IPS DF 6.9 (cell line): ENCODE results near the gene TEKT5.
A peak's percentile ranks its signal among the peaks of the same experiment; 100 is the strongest.

Experiments used
- DNase-seq: peaks from one replicate; pipeline ENCODE4 v3.0.0-alpha.2; 2013; ENCODE audit warnings: low read depth, low spot score
- H3K27ac ChIP-seq: one replicate; pipeline ENCODE4 v1.5.1; 2013; ENCODE audit warnings: low read length, control low read depth
- H3K27me3 ChIP-seq: 2 replicates; pipeline ENCODE4 v1.6.1; 2013; ENCODE audit warnings: mild to moderate bottlenecking, low read length; ENCODE audit not compliant: control insufficient read depth, insufficient read depth
- H3K36me3 ChIP-seq: 2 replicates; pipeline ENCODE4 v1.6.1; 2013; ENCODE audit warnings: low read length; ENCODE audit not compliant: control insufficient read depth, insufficient read depth
- H3K4me1 ChIP-seq: 2 replicates; pipeline ENCODE4 v1.6.1; 2013; ENCODE audit warnings: low read length; ENCODE audit not compliant: control insufficient read depth, insufficient read depth
- H3K4me3 ChIP-seq: 2 replicates; pipeline ENCODE4 v1.5.1; 2013; ENCODE audit warnings: mild to moderate bottlenecking, low read length
- H3K9me3 ChIP-seq: 2 replicates; pipeline ENCODE4 v1.6.1; 2013; ENCODE audit warnings: low read length, inconsistent platforms; ENCODE audit not compliant: control insufficient read depth, insufficient read depth
- WGBS: extraction: QIAGEN DNeasy Blood & Tissue Kit; methylation state at CpG from one replicate; pipeline ENCODE4 v1.1.7; 2013; ENCODE audit warnings: mixed read lengths, missing lambda C conversion rate; ENCODE audit not compliant: insufficient read length, insufficient coverage; 5-methylcytosine and 5-hydroxymethylcytosine counted together

The TEKT5 gene

GRCh38 chr16:10594312-10594950, 100.3 kb downstream of the TEKT5 start:
- no peaks in the 10 kb centered on the region for H3K36me3 ChIP-seq
- no peaks in the 10 kb centered on the region for H3K27me3 ChIP-seq
- WGBS: no CpG with 5 or more reads among the region's 9 CpGs
- H3K9me3 ChIP-seq: no peaks in the 10 kb centered on the region
- H3K4me1 ChIP-seq: no peaks in the 10 kb centered on the region
- no peak for DNase-seq
- no peak overlapping the region for H3K4me3 ChIP-seq
- H3K27ac ChIP-seq: no peak overlapping the region

GRCh38 chr16:10592611-10593010, 102.1 kb downstream of the TEKT5 start:
- WGBS: no CpG with 5 or more reads among the region's 1 CpG
- Histone ChIP-seq H3K9me3 (no peaks in the 10 kb centered on the region), H3K4me1 (no peaks in the 10 kb centered on the region)

GRCh38 chr16:10590342-10590741, 104.4 kb downstream of the TEKT5 start:
- H3K36me3 ChIP-seq: no peaks in the 10 kb centered on the region
- H3K9me3 ChIP-seq: no peaks in the 10 kb centered on the region
- no CpG with 5 or more reads among the region's 4 CpGs for WGBS
- no peaks in the 10 kb centered on the region for H3K27me3 ChIP-seq
- DNase-seq: no peak
- no peak overlapping the region for H3K4me3 ChIP-seq
- no peaks in the 10 kb centered on the region for H3K4me1 ChIP-seq
- no peak overlapping the region for H3K27ac ChIP-seq

More at GRCh38 chr16:10592611-10593010, 102.1 kb downstream of the TEKT5 start:
- Histone ChIP-seq H3K4me3 (no peak overlapping the region), H3K27ac (no peak overlapping the region), H3K27me3 (no peaks in the 10 kb centered on the region), H3K36me3 (no peaks in the 10 kb centered on the region)
- DNase-seq: no peak

GRCh38 chr16:10589109-10589508, 105.6 kb downstream of the TEKT5 start:
- no CpG with 5 or more reads among the region's 5 CpGs for WGBS
- H3K27me3 ChIP-seq: no peaks in the 10 kb centered on the region
- no peaks in the 10 kb centered on the region for H3K4me1 ChIP-seq
- DNase-seq: no peak
- no peaks in the 10 kb centered on the region for H3K9me3 ChIP-seq
- no peaks in the 10 kb centered on the region for H3K36me3 ChIP-seq
- no peak overlapping the region for H3K4me3 ChIP-seq
- H3K27ac ChIP-seq: no peak overlapping the region

- Histone ChIP-seq H3K27ac (no peak overlapping the region), H3K4me1 (no peaks in the 10 kb centered on the region), H3K27me3 (no peaks in the 10 kb centered on the region), H3K36me3 (no peaks in the 10 kb centered on the region), H3K4me3 (no peak overlapping the region), H3K9me3 (no peaks in the 10 kb centered on the region)
- no peak for DNase-seq
- no CpG with 5 or more reads among the region's 2 CpGs for WGBS
Measured at GRCh38 chr16:10587622-10588021, 107.1 kb downstream of the TEKT5 start.

- Histone ChIP-seq H3K36me3 (no peaks in the 10 kb centered on the region), H3K27ac (no peak overlapping the region), H3K4me3 (no peak overlapping the region), H3K9me3 (no peaks in the 10 kb centered on the region), H3K27me3 (no peaks in the 10 kb centered on the region), H3K4me1 (0 out of 2 replicates have a peak, but pooled peaks cover 2% of the 10 kb centered on the region)
- no CpG with 5 or more reads among the region's 5 CpGs for WGBS
- no peak for DNase-seq
Measured at GRCh38 chr16:10584981-10585438, 109.7 kb downstream of the TEKT5 start.

GRCh38 chr16:10583269-10583668, 111.5 kb downstream of the TEKT5 start:
- no CpG with 5 or more reads among the region's 4 CpGs for WGBS

GRCh38 chr16:10581507-10581906, 113.2 kb downstream of the TEKT5 start:
- no CpG with 5 or more reads among the region's 2 CpGs for WGBS
- DNase-seq: no peak
- peaks cover 14% of the 10 kb centered on the region for H3K4me1 ChIP-seq

More at GRCh38 chr16:10583269-10583668, 111.5 kb downstream of the TEKT5 start:
- H3K9me3 ChIP-seq: no peaks in the 10 kb centered on the region
- no peaks in the 10 kb centered on the region for H3K36me3 ChIP-seq
- H3K27ac ChIP-seq: no peak overlapping the region
- H3K4me3 ChIP-seq: no peak overlapping the region
- peaks cover 6% of the 10 kb centered on the region; the same call in 1 of the 2 replicates for H3K4me1 ChIP-seq
- no peak for DNase-seq
- H3K27me3 ChIP-seq: no peaks in the 10 kb centered on the region

GRCh38 chr16:10580883-10581247, 113.9 kb downstream of the TEKT5 start:
- no peaks in the 10 kb centered on the region for H3K9me3 ChIP-seq
- no CpG with 5 or more reads among the region's 7 CpGs for WGBS
- H3K27ac ChIP-seq: no peak overlapping the region
- H3K36me3 ChIP-seq: no peaks in the 10 kb centered on the region
- no peak for DNase-seq
- peaks cover 14% of the 10 kb centered on the region for H3K4me1 ChIP-seq
- no peaks in the 10 kb centered on the region for H3K27me3 ChIP-seq
- H3K4me3 ChIP-seq: peak overlapping the region; percentile 54; the same call in 1 of the 2 replicates

More at GRCh38 chr16:10581507-10581906, 113.2 kb downstream of the TEKT5 start:
- H3K27me3 ChIP-seq: no peaks in the 10 kb centered on the region
- no peaks in the 10 kb centered on the region for H3K9me3 ChIP-seq
- no peak overlapping the region for H3K4me3 ChIP-seq
- H3K27ac ChIP-seq: no peak overlapping the region
- H3K36me3 ChIP-seq: no peaks in the 10 kb centered on the region

- H3K4me3 ChIP-seq: peak within 1 kb of the TSS; percentile 54; the same call in 1 of the 2 replicates
- peak; percentile 39 for DNase-seq
- H3K27ac ChIP-seq: no peak within 1 kb of the TSS
- WGBS: no CpG with 5 or more reads among the region's 91 CpGs
- H3K36me3 ChIP-seq: no peaks in the 10 kb centered on the region
- peaks cover 14% of the 10 kb centered on the region for H3K4me1 ChIP-seq
- H3K27me3 ChIP-seq: no peaks in the 10 kb centered on the region
- no peaks in the 10 kb centered on the region for H3K9me3 ChIP-seq
Measured at GRCh38 chr16:10579965-10580882, 114.5 kb downstream of the TEKT5 start, which contains the start of gene EMP2. Gene EMP2 (minus strand): TSS chr16:10580598. CDS start chr16:10547617, 32,981 bp downstream.
